HG02970 (cell line): Measurements from ENCODE around the gene IQSEC3.

ENCODE experiments used
- ATAC-seq: cut with Tn5 transposase; IDR thresholded peaks from one replicate; pipeline ENCODE4 v1.9.1; 2021; ENCODE audit warnings: mild to moderate bottlenecking, moderate library complexity, moderate number of reproducible peaks; ENCODE audit not compliant: unreplicated experiment, low FRiP score

Gene IQSEC3

DNA sequence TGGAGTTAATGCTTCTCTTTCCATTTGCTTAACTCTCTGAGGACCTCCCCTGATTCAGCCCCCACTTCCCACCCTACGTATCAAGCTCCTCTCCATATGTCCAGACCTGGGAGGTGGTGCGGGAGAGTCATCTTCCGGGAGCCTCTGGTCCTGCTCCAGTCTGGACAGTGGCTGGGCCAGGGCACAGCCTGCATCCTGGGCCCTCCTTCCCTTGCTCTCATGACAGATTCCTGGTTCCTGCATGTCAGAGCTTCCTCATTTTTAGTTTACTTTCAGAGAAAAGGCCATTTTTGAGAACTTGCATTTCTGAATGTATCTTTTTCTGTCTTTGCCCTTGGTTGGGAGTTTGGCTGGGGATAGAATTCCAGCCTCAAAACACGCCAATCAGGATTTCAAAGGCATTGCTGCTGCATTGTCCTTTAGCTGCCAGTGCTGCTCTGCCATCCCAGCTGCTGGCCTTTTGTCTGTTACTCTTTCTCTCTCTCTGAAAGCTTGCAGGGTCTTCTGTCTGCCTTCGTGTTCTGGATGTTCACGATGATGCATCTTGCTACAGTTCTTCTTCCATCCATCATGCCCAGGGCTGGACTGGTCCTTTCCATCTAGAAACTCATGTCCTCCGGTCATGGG is 92.7 kb downstream of the IQSEC3 start:
- no peak for ATAC-seq

DNA sequence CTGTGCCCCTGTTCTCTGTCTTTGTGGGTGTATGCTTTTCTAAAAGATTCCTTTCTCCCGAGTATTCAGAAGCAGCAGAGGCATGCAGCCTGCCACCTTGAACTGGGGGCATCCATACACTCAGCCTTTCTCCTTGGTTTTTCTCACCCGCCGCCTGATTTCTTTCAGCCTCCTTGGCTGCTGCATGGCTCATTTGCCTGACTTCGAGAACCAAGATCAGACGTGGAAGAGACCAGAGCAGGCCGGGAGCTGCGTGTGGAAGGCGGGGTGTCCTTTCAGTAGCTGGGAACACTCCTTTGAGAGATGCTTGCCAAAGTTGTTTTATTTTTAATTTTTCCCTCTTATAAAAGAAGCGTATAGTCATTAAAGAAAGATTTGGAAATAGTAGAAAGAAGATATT is 94.3 kb downstream of the IQSEC3 start:
- no peak for ATAC-seq

DNA sequence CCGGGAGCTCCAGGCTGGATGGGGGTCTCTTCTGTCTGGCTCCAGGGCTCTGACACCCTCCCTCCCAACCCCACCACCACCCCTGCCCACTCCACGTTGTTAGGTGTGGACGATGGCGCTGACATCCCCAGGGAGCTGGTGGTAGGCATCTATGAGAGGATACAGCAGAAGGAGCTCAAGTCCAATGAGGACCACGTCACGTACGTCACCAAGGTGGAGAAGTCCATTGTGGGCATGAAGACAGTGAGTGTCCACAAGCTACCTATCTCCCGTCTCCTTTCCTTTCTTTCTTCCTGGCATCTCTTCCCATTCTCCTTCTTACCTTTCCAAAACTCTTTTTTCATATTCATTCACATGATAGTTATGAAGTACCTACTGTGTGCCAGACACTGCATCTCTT is 95.3 kb downstream of the IQSEC3 start:
- no peak for ATAC-seq

DNA sequence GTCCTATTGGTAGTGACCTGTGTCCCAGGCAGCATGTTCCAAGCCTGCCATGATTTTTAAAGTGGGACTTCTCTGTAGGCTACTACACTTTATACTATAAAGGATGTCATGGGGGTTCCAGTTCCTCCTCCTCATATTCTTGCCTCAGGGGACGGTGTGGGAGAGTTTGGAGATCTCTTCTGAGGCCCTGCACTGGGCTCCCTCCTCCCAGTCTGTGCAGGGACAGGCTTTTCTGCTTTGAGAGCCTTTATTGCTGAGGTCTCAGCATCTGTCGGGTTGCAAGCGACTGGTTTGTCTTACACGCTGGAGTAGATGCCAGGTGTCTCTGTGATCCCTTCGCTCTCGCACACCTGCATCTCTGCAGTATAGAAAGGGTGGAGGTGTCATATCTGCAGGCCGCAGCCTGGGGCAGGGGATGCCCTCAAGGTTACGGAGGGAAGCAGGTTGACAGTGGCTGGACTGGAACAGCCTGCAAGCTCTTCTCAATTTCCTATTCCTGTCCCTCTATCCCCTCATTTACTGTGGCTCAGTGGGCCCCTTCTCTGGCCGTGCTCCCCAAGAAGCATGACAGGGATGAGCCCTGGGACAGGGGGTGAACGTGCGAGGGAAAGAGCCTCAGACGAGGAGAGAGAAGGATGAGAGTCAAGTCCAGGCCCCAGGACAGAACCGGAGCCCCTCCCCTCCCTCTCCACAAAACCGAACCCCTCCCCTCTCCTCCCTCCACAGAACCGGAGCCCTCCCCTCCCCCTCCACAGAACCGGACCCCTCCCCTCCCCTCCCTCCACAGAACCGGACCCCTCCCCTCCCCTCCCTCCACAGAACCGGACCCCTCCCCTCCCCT is 96.1 kb downstream of the IQSEC3 start:
- ATAC-seq, result no peak

DNA sequence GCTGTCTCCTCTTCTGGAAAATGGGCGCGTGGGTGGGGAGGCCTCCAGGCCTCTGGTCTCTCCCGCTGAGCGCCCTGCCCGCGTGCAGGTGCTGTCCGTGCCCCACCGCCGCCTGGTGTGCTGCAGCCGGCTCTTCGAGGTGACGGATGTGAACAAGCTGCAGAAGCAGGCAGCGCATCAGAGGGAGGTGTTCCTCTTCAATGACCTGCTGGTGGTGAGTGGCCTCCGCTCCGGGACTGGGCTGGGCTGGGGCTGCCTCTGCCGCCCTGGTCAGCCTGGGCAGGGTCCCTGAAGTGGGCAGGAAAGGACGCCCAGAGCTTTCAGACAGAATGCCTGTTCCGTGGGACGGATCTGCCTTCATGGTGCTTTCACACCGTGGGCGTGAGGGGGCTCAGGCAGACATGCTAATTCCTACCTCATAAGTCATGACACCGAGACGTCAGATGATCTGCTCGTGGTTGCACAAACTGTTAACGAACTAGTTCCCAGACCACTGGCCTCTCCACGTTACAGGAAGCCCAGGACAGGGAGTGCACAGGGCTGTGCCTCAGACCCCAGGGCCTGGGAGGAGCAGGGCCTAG is 96.9 kb downstream of the IQSEC3 start:
- ATAC-seq, result no peak

DNA sequence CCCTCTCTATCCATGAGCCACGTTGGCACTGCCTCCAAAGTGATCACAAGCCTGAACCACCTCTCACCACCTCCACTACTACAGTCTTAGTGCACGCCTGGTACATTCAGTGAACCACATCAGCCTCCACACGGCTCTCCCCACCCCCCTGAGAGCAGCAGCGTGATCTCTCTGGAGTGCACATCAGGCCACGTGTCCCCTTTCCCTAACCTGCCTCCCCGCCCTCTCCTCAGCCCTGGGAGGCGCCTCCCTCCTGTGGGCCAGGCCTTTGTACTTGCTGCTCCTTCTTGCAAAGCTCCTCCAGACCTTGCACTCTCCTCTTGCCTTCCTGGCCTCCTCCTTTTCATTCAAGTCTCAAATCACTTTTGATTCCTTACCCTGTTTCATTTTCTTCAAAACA is 97.6 kb downstream of the IQSEC3 start:
- ATAC-seq, result no peak

DNA sequence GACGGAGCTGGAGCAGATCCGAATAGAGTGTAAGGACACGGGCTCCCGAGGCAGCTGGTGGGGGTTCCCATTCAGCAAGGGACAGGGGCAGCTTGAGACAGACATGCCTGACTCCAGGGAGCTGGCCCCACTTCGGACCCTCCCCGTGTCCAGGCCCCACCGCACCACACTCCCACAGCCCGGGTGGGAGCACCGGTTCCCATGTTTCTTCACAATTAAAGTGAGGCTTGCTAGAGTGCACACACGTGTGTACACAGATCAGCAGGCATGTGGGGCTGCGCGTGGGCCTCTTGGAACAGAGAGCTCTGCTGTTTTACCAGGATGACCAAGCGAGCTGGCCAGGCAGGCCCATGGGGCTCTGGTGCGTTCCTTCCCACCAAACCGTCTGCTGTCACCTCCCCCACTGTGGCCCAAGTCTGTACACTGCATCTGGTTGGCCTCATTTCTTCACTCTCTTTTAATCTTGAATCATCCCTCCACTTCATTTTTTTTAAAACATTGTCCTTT is 99.3 kb downstream of the IQSEC3 start:
- no peak for ATAC-seq

DNA sequence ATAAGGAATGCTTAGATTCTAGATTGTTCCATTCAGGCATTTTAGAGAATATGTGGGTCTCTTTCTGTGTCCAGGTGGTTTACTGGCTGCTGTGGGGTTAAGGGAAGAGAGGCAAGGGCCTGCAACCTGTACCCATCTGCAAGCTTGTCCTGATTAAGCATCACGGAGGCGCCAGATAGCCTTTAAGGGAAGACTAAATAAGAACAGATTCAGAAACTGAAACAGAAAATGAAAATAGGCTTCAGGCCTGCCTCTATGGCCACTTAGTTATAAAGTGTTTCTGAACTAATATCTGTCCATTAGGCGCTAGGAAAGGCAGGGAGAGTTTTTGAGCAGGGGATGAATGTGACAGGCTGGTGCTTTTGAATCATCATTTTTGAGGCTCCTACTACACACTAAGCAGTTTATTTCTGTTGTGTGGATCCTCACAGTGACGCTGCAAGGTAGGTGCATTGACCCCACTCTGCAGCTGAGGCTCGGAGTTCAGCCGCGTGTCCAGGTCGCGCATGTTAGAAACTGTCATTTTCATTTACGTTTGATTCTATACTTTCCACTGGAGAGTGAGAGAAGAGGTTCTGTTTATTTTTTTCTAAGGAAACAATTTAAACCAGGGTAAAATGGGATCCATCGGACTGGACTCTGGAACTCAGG is 100.0 kb downstream of the IQSEC3 start:
- no peak for ATAC-seq

DNA sequence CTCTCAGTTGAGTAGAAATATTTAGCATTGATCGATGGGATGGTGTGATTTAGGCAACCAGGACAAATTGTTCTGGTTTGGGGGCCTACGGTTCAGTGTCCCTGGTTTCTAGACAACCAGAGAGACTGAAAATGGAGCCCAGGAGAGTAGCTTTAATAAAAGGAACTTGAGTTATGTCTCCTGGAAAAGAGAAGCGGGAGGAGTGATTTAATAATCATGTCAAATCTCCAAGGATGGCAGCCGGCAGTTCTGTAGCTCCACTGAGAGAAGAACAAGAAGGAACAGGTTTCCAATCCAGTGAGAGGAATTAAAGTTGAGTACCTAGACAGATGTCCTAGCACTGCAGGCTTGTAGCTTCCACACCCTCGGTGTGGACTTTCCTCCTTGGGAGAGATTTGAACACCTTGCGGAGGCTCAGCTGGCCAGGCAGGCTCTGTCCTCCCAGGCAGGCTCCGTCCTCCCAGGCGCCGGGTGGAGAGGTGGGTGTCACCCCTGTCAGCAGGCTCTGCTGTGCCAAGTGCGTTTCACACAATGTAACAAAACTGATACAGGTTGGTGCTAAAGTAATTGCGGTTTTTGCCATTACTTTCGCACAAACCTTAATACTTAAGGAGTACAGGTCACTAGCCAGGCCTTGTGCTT is 101.5 kb downstream of the IQSEC3 start:
- no peak for ATAC-seq

DNA sequence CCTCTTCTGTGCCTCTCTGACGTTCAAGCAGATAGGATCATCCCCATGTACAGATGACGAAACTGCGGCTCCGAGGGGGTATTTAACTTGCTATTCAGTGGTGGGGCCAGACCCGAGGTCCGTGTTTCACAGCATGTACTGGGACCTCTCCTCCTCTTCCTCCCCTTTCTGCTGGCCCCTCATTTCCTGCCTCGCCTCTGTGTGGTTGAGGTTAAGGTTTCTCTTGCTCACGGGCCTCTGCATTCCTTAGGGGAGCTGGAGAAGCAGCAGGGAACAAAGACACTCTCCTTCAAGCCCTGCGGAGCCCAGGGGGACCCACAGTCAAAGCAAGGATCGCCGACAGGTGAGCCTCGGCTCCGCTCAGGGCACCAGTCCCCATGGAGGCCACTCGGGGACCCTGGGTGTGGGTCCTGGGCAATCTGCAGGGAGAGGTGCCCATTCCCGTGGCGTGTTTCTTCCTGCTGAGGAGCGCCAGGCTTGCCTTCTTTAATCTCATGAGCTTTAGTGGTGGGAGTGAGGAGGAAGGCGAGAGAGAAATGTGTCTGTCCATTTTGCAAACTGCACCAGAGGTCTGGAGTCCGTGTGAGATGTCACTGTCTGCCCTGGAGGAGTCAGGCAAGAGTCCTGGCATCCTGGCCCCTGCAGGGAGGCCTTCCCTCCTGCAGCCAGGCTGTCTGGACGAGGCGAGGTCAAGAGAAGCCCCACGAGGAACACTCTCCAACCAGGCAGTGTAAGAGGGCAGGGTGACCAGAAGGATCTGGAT is 102.4 kb downstream of the IQSEC3 start:
- no peak for ATAC-seq

DNA sequence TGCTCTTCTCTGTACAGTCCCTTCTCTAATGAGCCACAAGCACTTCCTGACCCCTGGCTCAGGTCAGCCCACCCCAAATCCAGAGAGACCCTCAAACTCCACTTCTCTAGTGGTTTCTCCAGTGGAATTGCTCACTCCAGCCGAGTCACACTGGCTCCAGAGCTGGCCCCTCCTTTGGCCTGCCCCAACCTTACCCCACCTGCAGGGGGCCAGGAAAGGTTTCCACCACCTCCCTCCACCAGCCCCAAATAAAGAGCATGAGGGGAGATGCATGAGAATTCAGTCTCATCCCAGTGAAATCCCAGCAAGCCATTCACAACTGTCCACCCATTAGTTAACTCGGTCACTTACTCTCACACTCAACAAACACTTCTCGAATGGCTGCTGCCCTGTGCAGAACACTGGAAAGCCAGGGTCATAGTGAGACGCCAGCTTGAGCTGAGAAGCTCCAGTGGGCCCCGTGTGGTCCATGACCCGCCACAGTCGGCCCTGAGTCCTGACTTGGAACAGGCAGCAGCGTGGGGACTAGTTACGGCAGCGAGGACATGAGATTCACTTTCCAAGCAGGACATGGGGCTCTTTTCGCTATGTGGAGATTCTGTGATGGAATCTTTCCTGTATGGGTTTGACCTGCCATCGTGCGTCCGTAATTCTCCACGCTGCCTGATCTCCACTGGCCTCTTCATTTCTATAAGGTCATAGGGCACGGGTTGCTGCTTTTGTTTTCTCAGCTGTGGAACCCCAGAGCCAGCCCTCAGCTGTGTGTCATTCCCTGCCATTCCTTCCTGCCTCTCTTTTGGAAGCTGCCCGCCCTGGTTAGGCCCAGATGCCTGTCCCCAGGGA is 103.2 kb downstream of the IQSEC3 start:
- ATAC-seq, result no peak

DNA sequence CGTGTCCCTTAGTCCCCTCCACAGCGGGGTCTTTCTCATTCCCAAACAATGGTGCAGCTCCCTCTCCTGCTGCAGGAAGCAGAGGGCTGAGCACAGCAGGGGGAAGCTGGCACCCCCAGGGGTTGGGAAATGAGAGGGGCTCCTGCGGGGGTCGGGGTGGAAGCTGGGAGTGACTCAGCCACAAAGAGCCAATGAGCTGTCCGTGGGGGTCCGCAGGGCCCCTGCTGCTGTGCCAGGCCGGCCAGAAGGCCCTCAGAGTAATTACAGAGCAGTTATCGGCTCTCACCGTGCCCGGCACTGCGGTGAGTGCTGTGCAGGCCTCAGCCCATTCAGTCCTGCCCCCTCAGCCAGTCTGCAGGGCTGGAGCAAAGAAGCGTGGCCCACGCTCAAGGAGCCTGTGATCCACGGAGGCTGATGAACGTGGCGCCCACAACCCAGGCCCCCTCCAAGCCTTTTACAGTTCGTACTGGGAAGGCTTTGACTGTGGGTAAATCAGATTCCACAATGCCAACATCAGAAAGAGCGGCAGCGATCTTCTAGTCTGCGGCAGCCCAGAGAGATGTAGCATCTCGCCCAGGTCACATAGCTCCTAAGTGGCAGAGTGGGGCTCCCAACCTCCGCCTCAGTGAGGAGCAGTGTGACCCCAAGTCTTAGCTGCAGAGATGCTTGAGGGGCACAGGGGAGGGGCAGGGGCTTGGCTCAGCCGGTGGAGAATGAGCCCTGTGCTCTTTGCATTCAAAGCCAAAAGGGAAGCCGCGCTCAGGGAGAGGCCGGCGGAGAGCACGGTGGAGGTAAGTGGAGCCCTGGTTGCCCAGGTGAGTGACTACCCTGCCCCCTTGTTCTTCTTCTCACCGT is 104.0 kb downstream of the IQSEC3 start:
- no peak for ATAC-seq

DNA sequence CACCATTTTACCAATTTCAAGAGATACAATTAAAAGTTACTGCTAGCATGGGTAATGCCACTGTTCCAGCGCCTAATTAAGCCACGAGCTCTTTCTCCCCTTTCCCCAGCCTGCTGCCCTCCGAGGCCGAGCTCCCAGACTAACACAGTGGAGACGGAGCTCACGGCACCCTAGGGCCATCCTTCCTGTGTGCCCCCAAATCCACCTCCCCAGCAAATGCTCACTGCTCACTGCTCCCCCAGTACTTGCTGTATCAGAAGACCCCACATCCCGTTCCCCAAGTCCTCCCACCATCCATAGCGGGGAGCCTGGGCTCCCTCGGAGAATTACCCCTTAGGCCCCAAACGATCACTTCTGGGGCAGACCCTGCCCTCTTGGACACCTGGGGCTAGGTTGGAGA is 104.7 kb downstream of the IQSEC3 start:
- ATAC-seq, result no peak

DNA sequence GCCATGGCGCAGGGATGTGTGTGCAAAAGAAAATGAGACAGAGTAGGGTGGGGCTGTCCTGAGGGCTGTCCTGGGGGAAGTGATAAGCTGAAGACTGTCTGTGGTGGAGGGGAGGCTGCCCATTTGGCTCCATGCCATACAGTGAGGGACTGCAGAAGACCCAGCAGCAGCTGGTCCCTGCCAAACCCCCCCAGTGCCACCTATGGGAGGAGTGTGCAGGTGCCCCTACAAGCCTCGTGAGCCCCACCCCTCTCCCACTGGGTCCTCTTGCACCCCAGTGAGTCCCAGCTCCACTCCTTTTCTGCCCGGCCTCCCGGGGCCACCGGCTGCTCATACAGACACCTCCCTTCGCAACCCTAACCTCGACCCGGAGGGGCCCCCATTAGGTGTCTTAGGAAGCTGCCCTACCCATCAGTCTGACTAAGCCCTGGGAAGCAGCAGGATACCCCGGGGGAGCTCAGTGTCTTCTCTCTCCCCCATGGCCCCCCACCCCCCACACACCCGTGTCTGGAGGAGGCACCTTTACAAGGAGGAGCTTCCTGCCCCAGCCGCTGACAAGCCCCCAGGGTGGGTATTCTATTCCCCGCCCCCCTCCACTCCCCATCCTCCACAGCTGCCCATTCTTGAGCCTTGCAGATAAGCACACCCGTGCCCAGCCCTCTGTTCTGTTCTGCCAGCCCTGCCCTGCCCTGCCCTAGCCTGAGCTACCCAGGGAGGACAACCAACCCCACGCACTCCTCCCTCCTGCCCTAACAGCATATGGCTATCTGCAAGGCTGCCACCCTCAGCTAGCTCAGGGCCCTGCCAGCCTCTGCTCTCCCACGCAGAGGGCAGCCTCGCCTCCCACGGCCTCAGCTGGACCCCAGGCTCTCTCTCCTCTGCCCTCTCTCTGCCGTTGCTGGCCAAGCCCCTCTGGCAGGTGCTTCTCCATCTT is 105.4 kb downstream of the IQSEC3 start:
- no peak for ATAC-seq

DNA sequence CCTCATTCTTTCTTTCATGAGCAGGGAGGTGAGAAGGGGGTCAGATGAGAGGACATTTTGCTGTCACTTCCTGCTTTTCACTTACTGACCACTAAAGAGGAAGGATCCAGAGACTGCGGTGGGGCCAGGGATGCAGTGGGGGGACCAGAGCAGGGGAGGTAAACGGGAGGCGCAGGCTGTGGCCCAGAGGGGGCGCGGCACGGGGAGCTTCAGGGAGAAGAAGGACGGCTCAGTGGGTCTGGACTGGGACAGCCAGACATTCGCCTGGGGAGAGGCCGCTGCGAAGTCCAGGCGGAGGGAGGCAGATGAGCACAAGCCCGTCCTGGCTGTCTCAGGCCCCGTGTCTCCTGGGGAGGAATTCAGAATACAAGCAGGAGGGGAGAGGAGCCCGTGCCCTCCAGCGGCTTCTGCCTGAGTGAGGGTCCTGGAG is 106.2 kb downstream of the IQSEC3 start:
- ATAC-seq, result no peak

DNA sequence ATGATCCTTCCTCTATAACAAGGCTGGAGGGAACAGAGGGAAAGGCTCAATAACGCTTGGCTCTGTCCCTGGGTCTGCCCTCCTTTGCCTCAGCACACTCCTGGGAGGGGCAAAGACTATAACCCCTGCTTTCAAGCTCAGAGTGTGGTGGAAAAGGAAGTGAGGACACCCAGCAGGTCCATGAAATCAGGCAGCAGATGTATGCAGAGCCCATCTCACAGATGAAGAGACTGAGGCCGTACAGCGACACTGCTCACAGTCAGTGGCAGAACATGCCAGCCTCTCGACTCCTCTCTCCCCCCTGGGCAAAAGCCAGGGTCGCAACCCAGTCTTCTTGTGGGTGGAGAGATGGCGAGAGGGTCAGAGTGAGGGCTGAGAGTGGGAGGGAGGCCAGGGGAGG is 107.6 kb downstream of the IQSEC3 start:
- no peak for ATAC-seq

DNA sequence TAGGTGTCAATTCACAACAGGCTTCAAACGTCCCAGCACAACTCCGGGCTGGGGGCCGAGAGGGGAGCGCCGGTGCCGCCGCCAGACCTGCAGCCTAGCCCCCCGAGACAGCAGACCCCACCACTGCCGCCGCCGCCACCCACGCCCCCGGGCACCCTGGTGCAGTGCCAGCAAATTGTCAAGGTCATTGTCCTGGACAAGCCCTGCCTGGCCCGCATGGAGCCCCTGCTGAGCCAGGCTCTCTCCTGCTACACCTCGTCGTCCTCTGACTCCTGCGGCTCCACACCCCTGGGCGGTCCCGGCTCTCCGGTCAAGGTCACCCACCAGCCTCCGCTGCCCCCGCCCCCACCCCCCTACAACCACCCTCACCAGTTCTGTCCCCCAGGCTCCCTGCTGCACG is 108.0 kb downstream of the IQSEC3 start:
- ATAC-seq, result no peak
